ENCODE results near the gene NSD1.
"Not testable (repeated sequence)": the region's sequence is repeated elsewhere in the genome, so short reads cannot be mapped to it uniquely, and the experiment has no call there.

NSD1 gene

DNA sequence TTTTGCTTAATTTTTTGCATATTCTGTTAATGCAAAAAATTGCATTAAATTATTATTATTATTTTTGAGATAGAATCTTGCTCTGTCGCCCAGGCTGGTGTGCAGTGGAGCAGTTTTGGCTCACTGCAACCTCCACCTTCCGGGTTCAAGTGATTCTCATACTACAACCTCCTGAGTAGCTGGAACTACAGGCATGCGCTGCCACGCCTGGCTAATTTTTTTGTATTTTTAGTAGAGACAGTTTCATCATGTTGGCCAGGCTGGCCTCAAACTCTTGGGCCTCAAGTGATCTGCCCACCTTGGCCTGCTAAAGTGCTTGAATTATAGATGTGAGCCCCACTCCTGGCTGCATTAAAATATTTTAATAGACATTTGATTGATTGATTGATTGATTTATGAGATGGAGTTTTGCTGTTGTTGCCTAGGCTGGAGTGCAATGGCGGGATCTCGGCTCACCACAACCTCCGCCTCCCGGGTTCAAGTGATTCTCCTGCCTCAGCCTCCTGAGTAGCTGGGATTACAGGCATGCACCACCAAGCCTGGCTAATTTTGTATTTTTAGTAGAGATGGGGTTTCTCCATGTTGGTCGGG is 44.4 kb downstream of the NSD1 start:
- DNase-seq = not testable (repeated sequence)

DNA sequence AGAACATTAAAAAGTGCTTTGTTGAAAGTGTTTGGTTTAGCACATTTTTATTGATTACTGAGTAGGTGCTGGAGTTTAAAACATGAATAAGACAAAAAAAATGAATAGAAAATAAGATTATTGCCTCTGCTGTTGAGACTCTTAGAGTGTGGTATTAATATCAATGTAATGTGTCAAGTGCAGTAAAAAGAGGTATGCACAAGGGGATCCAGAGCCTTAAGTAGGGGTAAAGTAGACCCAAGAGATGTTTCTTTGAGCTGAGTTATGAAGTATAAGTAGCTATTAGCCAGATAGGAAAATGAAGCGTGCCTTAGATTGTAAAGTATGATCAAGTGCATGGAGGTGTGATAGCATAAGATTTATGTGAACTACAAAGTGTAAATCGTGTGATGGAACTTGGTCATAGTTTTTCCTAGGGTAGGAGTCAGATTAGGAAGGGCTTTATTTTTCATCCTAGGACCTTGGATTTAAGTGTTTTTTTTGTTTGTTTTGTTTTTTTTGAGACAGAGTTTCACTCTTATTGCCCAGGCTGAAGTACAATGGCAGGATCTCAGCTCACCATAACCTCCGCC is 45.2 kb downstream of the NSD1 start:
- no peak for DNase-seq

DNA sequence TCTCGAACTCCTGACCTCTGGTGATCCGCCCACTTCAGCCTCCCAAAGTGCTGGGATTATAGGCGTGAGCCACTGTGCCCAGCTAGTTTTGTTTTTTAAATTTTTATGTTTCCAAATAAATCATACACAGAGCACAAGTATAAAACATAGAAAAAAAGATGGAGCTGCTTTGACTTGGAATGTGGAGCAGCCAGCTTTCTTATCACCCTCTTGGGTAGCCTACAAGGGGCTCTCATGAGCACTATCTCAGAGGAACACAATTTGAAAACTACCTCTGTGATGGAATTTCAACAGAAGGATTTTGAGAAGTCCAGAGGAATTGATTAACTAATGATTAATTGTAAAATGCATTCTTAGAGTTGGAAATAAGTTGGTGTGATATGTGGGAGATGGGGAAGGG is 45.9 kb downstream of the NSD1 start:
- no peak for DNase-seq

DNA sequence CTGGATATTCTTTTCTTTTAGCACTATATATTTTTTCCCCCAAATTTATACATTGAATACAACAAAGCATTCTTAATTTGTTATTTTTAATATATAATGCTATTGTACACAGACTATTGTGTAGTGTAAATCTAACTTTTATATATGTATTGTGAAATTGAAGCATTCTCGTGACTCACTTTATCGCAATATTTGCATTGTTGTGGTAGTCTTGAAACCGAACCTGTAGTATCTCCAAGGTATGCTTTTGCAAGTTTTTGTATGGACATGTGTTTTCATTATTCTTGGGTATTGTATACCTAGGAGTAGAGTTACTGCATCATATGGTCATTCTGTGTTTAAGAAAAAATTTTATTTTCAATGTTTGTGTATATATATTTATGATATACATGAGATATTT is 49.6 kb downstream of the NSD1 start:
- no peak for DNase-seq

DNA sequence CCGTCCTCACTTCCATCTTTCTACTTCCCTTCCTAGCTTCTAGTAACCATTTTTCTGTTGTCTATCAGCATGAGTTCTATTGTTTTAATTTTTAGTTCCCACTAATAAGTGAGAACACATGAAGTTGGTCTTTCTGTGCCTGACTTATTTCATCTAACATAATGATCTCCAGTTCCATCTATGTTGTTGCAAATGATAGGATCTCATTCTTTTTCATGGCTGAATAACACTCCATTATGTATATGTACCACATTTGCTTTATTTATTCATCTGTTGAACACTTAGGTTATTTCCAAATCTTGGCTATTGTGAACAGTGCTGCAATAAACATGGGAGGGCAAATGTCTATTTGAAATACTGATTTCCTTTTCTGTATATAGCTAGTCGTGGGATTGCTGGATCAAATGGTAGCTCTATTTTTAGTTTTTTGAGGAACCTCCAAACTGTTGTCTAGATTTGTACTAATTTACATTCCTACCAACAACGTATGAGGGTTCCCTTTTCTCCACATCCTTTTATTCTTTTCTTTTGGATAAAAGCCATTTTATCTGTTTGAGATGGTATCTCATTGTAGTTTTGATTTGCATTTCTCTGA is 50.3 kb downstream of the NSD1 start:
- peak; percentile 8 to 71 (median 40) for DNase-seq

DNA sequence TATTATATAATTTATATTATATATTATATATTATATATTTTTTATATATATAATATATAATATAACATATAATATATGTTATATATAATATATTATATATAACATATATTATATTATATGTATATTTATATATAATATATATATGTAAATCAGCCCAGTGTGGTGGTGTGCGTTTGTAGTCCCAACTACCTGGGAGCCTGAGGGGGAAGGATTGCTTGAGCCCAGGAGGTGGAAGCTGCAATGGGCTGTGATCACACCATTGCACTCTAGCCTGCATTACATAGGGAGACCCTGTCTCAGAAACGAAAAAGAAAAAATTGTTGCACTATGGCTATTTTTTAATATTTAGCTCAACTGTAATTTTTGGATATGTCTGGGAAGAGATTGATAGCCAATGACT is 52.4 kb downstream of the NSD1 start:
- DNase-seq = no peak

DNA sequence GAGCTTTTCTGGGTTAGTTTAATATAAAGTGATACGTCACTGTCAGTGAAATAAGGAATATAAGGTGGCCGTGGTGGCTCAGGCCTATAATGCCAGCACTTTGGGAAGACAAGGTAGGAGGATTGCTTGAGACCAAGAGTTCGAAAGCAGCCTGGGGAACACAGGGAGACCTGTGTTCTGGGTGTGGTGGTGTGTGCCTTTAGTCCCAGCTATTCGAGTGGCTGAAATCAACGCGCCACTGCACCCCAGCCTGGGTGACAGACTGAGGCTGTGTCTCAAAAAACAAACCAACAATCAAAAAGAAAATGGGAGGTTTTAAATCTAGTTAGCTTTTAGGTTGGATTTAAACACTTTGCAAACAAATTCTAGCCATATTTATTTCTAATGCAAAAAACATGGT is 53.1 kb downstream of the NSD1 start:
- DNase-seq = no peak

DNA sequence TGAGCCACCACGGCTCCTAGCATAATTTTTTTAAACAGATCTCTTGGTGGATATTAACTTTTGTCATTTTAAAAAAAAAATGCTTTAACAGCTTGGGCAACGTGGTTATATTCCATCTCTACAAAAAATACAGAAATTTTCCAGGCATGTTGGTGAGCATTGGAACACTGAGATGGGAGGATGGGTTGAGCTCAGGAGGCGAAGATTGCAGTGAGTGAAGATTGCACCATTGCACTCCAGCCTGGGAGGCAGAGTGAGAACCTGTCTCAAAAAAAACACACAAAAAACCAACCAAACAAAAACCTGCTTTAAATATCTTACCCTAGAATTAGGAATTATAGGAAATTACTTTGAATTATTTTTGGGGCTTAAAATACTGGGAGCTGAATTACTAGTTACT is 55.2 kb downstream of the NSD1 start:
- DNase-seq = no peak

DNA sequence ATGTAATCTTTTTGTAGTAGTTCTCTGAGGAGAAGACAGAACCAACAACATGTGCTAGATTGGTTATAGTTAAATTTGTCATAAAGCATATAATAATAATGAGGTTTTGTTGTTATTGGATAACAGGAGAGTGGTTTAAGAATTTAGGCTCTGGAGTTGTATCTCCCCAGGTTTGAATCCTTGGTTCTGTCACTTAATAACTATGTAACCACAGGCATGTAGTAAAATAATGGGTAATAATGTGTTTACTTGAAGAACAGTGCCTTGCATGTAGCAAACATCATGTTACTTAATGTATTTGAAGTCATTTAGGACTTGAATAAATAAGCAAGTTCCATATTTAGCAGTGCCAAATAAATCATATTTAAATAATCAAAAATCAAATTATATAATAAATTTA is 55.8 kb downstream of the NSD1 start:
- no peak for DNase-seq

DNA sequence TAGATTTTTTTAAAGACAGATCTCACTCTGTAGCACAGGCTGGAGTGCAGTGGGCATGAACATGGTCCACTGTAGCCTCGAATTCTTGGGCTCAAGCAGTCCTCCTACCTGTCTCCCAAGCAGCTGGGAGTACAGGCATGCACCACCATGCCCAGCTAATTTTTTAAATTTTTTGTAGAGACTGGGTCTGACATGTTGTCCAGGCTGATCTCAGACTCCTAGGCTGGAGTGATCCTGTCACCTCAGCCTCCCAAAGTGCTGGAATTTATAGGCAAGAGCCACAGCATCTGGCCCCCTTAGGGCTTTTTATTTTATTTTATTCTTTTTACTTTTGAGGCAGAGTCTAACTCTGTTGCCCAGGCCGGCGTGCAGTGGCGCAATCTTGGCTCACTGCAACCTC is 56.4 kb downstream of the NSD1 start:
- no peak for DNase-seq

DNA sequence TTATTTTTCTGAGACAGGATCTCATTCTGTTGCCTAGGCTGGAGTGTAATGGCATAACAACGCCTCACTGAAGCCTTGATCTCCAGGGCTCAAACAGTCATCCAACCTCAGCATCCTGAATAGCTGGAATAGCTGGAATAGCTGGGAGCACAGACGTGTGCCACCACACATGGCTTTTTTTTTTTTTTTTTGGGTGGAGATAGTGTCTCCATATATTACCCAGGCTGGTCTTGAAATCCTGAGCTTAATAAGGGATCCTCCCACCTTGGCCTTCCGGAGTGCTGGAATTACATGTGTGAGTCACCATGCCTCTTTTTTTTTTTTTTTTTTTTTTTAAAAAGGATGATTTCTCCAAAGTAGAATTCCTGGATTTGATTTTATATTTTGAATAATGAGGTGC is 60.7 kb downstream of the NSD1 start:
- DNase-seq = no peak

DNA sequence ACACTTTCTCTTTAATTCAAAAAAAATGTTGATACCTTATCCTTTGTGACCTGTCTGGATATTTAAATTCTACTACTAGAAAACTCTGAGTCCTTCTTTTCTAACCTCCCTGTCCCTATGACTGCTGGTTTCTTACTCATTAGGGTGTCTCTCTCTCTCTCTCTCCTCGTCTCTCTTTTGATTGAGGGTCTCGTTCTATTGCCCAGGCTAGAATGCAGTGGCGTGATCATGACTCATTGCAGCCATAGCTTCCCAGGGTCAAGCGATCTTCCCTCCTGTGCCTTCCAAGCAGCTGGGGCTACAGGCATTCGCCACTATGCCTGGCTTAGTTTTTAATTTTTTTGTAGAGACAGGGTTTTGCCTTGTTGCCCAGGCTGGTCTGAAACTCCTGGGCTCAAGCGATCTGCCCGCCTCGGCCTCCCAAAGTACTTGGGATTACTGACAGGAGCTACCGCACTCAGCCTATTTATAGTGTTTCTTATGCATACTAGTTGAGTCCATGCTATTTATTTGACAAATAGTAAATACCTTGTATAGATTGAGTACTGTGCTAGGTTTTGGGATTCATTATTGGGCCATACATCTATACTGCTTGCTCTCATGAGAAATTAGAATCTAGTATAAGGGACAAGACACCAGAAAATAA is 61.9 kb downstream of the NSD1 start:
- DNase-seq = no peak

DNA sequence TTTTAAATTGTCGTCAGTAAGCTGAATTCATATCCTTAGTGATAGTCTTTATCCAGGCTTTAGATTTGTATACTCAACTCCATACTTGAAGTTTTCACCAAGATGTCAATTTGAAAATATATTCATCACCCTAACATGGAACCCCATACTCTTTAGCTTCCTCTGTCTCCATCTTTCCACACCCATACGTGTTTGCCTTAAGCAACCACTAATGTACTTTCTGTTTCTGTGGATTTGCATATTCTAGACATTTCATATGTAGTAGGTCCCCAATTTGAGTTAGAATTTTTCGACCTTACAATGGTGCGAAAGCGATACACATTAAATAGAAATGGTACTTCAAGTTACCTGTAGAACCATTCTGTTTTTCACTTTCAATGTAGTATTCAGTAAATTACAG is 65.2 kb downstream of the NSD1 start:
- DNase-seq = no peak

DNA sequence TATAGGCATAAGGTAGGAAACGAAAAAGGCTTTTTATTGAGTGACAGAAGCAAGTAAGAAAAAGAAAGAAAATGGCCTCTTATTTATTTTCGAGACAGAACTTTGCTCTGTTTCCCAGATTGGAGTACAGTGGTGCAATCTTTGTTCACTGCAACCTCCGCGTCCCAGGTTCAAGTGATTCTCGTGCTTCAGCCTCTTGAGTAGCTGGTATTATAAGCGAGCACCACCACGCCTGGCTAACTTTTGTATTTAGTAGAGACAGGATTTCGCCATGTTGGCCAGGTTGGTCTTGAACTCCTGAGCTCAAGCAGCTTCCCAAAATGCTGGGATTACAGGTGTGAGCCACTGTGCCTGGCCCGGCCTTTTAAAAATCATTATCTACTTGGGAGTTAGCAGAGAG is 70.7 kb downstream of the NSD1 start:
- DNase-seq = no peak

DNA sequence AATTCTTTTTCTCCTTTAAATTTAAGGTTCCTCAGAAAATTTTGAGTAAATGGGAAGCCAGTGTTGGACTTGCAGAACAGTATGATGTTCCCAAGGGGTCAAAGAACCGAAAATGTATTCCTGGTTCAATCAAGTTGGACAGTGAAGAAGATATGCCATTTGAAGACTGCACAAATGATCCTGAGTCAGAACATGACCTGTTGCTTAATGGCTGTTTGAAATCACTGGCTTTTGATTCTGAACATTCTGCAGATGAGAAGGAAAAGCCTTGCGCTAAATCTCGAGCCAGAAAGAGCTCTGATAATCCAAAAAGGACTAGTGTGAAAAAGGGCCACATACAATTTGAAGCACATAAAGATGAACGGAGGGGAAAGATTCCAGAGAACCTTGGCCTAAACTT is 76.0 kb downstream of the NSD1 start:
- DNase-seq = no peak

DNA sequence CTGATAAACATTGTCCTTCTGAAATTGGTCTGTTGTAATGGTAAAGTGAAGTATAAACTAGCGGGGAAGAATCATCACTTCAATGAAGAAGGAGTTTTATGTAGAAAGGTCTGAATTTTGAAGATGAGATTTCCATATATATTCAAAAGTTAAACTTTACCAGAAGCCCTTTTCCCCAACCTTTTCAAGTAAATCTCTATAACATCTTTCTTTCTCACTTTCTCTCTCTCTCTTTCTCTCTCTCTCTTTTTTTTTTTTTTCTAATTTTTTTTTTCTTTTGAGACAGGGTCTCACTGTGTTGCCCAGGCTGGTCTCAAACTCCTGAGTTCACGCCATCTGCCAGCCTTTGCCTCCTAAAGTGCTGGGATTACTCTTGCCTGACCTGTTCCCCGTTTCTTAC is 78.7 kb downstream of the NSD1 start:
- DNase-seq = no peak

DNA sequence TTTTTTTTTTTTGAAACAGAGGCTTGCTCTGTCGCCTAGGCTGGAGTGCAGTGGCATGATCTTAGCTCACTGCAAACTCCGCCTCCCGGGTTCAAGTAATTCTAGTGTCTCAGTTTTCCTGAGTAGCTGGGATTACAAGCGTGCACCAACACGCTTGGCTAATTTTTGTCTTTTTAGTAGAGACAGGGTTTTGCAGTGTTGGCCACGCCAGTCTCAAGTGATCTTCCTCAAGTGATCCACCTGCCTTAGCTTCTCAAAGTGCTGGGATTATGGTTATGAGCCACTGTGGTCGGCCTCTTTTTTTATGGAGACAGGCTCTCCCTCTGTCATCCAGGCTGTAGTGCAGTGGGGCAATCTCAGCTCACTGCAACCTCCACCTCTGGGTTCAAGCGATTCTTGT is 87.0 kb downstream of the NSD1 start:
- no peak for DNase-seq

DNA sequence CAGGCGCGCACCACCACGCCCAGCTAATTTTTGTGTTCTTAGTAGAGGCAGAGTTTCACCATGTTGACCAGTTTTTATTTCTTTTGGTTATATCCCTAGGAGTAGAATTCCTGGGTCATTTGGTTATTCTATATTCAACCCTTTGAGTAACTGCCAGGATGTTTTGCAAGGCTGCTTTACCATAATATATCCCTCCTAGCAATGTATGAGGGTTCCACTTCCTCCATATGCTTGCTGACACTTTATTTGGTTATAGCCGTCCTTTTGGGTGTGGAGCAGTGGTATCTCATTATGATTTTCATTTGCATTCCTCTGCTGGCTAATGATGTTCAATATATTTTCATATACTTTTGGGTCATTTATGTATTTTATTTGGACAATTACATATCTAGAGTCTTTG is 88.7 kb downstream of the NSD1 start:
- peak in 1 of 4 experiments; percentile 19 for DNase-seq

DNA sequence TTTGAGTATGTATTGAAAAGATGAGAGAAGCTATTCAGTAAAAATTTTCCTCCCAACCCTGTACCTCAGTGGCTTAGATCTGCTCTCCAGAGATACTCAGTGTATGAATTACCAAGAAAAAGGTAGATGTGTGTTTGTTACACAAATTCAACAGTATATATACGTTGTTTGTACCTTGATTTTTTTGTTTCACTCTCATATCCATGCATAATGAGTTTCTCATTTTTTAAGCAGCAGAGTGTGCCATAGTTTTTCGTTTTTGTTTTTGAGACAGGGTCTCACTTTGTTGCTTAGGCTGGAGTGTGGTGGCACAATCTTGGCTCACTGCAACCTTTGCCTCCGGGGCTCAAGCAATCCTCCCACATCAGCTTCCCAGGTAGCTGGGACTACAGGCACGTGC is 92.2 kb downstream of the NSD1 start:
- no peak for DNase-seq

DNA sequence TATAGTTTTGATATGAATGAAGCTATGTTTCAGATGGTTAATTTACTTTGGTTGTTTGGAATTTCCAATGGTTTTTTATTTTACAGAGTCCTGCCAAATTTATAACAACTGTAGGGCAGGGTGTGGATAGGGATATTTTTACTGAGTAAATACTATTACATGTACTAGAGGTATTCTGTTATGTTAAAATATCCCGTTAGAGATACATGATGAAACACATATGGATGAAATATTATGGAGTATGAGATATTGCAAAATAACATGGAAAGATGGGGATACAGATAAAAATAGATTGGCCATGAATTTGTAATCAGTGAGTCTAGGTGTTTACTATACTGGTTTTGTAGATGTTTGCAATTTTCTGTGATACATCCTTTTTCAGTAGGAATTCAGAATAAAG is 93.3 kb downstream of the NSD1 start:
- no peak for DNase-seq

DNA sequence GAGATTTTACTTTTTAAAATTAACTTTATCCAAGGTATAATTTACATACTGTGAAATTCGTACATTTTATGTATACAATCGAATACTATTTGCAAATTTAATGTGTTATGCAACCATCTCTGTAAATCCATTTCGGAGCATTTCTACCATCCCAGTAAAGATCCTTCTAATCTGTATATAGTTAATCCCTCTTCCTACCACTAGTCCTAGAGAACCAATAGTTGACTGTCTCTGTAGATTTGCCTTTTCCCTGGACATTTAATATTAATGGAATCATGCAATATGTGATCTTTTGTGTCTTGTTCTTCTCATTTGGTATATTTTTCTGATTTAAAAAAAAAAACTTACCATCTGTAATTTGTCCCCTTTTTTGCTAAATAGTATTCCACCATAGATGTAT is 95.2 kb downstream of the NSD1 start:
- no peak for DNase-seq

DNA sequence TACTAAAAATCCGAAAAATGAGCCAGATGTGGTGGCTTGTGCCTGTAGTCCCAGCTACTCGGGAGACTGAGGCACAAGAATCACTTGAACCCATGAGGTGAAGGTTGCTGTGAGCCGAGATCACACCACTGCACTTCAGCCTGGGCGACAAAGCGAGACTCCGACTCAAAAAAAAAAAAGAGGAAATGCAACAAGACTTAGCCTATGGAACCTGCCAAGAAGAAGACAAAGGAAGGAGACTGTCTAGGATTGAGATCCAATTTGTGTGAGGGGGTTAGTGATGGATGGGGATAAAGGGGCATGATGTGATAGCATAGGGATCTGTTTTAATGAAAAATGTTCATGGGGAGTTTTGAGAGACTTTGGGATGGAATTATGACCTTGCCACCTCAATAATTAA is 97.1 kb downstream of the NSD1 start:
- DNase-seq = peak in 1 of 4 experiments; percentile 5

DNA sequence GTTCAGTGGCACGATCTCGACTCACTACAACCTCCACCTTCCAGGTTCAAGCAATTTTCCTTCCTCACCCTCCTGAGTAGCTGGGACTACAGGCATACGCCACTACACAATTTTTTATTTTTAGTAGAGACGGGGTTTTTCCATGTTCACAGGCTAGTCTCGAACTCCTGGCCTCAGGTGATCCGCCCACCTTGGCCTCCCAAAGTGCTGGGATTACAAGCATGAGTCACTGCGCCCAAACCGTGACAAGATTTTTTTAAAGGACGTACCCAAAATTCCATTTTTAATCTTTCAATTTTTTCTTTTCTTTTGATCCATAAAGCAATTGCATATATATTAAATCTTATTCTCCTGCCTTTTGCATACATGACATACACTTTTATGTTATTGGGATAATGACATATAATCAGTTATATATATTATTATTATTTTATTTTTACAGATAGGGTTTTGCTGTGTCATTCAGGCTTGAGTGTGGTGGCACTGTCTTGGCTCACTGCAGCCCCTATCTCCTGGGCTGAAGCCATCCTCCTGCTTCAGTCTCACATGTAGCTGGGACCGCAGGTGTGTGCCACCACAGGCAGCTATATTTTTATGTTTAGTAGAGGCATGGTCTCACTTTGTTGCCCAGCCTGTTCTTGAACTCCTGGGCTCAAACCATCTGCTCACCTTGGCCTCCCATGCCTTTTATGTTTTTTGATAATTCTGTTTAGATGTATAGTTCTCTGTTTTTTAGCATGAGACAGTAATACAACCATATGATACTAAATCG is 98.1 kb downstream of the NSD1 start:
- no peak for DNase-seq

DNA sequence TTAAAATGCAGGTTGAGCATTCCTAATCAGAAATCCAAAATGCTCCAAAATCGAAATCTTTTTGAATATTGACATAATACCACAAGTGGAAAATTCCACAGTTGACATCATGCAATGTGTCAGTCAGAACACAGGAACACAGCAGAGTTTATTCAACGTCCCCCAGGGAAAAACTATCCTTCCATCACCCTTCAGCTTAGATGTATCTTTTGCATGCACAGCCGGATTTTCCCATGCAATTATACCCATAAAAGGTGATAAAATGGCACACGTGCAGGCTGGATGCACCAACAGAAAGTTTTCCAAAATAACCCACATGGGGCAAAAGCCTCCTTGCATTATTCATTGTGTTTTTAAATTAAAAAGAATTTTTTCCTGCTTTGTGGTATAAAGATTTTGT is 98.8 kb downstream of the NSD1 start:
- no peak for DNase-seq
